Cardiac muscle cell (in vitro differentiated cells and primary cell): ENCODE results near the gene CSF1. TPM values are rescaled to one million over a fixed set of nuclear protein-coding genes. Genes with fewer than 3 reads are reported as not detected.

Source experiments
- DNase-seq, 2 donors: peaks; one replicate each; pipeline versions ENCODE4 v3.0.0 to v3.0.0-alpha.2; 2010 to 2017; ENCODE audit warnings: low read depth in 1 of 2, low spot score in 1 of 2
- H3K27ac ChIP-seq: fragments of 200-600 bp; sonication (generic); 2 replicates; pipeline ENCODE4 v1.5.1; 2016
- H3K27me3 ChIP-seq: fragments of 200-600 bp; sonication (generic); 2 replicates; pipeline ENCODE4 v1.6.0; 2016; ENCODE audit warnings: control low read depth
- H3K36me3 ChIP-seq: fragments of 200-600 bp; sonication (generic); 2 replicates; pipeline ENCODE4 v1.5.1; 2016; ENCODE audit warnings: control low read depth
- H3K4me1 ChIP-seq: fragments of 200-600 bp; sonication (generic); 2 replicates; pipeline ENCODE4 v1.8.1; 2017; ENCODE audit warnings: low read depth, mild to moderate bottlenecking, mixed run types
- H3K4me3 ChIP-seq: fragments of 200-600 bp; sonication (generic); 2 replicates; pipeline ENCODE4 v1.5.1; 2016; ENCODE audit warnings: mild to moderate bottlenecking
- H3K9me3 ChIP-seq: fragments of 200-600 bp; sonication (generic); 2 replicates; pipeline ENCODE4 v1.5.1; 2017; ENCODE audit warnings: low read depth, mild to moderate bottlenecking, control low read depth
- polyA plus RNA-seq: library from polyadenylated mRNA; unstranded; fragments of >200 nt; fragmentation: Nextera tagmentation; extraction: Ambion mirVana; gene quantifications from 2 replicates; pipeline ENCODE4 v1.2.1, GENCODE V29; 2016
- total RNA-seq: library from RNA; depleted of rRNA; stranded (reverse); fragments of >200 nt; gene quantifications from 2 replicates; pipeline ENCODE4 v1.2.3, GENCODE V29; 2016
- TF ChIP-seq, protein P1 (sequence below): IDR thresholded peaks from 2 replicates; pipeline ENCODE4 v1.5.1; 2012; ENCODE audit warnings: low read depth, mild to moderate bottlenecking, low read length

The CSF1 gene
- total and polyA plus RNA-seq, 2 experiments from 2014 or later, result 4.9 to 5.7 TPM

DNA sequence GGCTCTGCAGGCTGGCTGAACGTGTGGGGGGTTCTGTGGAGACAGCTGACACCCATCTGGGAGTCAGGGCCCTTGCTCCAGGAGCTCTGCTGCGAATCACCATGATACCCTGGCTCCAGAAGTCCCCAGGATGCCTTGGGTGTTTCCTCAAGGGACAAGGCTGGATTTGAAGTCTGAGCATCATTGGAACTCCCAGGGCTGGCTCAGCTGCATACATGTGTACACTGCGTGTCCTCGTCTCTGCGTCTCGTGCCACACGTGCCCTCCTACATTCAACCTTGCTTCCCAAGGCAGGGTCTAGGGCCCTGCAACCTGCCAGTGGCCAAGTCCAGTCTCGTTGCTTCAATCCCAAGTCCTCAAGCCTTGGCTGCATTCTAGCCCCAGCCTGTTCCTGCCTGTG is 11.7 kb downstream of the CSF1 start:
- Histone ChIP-seq H3K27ac (no peak overlapping the region), H3K36me3 (peaks cover 5% of the 10 kb centered on the region), H3K4me1 (no peaks in the 10 kb centered on the region), H3K27me3 (no peaks in the 10 kb centered on the region), H3K9me3 (no peaks in the 10 kb centered on the region), H3K4me3 (no peak overlapping the region)
- TF ChIP-seq, protein P1, sequence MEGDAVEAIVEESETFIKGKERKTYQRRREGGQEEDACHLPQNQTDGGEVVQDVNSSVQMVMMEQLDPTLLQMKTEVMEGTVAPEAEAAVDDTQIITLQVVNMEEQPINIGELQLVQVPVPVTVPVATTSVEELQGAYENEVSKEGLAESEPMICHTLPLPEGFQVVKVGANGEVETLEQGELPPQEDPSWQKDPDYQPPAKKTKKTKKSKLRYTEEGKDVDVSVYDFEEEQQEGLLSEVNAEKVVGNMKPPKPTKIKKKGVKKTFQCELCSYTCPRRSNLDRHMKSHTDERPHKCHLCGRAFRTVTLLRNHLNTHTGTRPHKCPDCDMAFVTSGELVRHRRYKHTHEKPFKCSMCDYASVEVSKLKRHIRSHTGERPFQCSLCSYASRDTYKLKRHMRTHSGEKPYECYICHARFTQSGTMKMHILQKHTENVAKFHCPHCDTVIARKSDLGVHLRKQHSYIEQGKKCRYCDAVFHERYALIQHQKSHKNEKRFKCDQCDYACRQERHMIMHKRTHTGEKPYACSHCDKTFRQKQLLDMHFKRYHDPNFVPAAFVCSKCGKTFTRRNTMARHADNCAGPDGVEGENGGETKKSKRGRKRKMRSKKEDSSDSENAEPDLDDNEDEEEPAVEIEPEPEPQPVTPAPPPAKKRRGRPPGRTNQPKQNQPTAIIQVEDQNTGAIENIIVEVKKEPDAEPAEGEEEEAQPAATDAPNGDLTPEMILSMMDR, result no peak
- DNase-seq, result no peak

- Histone ChIP-seq H3K27me3 (no peaks in the 10 kb centered on the region), H3K4me3 (no peak overlapping the region), H3K36me3 (no peaks in the 10 kb centered on the region), H3K27ac (no peak overlapping the region), H3K4me1 (no peaks in the 10 kb centered on the region), H3K9me3 (no peaks in the 10 kb centered on the region)
- TF ChIP-seq, protein P1, result peak; percentile 55
- no peak for DNase-seq
These were observed 12.7 kb downstream of the CSF1 start for GRCh38 chr1:109923131-109923945.

- no peaks in the 10 kb centered on the region for H3K4me1 ChIP-seq
These were observed 13.3 kb downstream of the CSF1 start for GRCh38 chr1:109923946-109924275.

DNA sequence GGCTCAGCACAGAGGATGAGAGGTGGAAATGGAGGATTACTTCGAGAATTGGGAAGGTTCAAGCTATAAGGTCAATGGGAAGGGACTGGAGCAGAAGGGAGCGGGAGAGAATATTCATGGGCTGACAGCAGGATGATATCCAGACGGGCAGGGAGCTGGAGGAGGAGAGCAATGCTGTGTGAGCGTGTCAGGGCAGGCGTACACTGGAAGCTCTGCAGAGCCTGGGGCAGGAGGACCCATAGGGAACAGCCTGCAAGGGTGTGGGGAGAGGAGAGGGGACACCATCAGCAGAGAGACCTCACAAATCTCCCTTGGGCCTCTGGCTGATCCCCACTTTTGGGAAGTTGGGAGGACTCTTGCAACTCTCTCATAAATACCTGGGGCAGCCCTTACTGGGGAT is 13.7 kb downstream of the CSF1 start:
- H3K4me3 ChIP-seq, result no peak overlapping the region
- no peak overlapping the region for H3K27ac ChIP-seq
- H3K36me3 ChIP-seq, result no peaks in the 10 kb centered on the region
- no peaks in the 10 kb centered on the region for H3K27me3 ChIP-seq
- DNase-seq, result no peak
- no peaks in the 10 kb centered on the region for H3K4me1 ChIP-seq
- H3K9me3 ChIP-seq, result no peaks in the 10 kb centered on the region
- TF ChIP-seq, protein P1, result no peak

More at GRCh38 chr1:109923946-109924275, 13.3 kb downstream of the CSF1 start:
- TF ChIP-seq, protein P1, result no peak
- no peak for DNase-seq
- Histone ChIP-seq H3K36me3 (no peaks in the 10 kb centered on the region), H3K9me3 (no peaks in the 10 kb centered on the region), H3K4me3 (no peak overlapping the region), H3K27me3 (no peaks in the 10 kb centered on the region), H3K27ac (no peak overlapping the region)

DNA sequence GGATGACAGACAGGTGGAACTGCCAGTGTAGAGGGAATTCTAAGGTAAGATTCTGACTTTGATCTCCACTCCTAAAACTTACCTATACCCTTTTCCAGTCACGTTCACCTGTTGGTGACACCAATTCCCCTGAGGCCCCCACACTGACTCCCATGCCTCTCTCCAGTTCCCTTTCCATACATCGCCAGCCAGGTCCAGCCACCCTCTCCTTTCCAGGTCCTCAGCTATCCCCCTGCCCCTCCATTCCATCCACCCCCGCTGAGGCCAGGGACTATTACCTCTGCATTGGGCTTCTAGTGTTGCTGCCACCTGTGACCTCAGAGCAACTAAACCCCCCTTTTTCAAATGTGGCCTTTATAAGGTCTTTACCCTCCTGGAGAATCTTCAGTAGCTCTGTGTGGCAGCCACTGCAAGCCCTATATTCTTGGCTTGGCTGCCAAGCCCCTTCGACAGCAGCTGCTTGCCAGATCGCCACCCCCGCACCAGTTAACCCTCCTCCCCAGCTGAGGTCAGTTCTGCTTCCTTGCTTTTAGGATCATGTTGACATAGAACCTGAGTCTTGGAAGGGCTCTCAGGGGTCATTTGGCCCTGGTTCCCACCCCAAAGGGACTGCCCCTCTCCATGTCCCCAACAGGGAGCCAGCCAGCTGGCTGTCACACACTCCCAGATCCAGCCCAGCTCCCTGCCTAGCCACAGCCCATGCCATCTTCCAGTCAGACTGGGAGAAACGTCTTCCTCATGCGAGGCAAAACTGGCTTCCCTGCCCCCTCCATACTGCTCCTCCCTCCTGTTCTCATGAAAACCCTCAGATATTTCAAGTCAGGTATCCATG is 14.7 kb downstream of the CSF1 start:
- Histone ChIP-seq H3K36me3 (no peaks in the 10 kb centered on the region), H3K4me1 (peaks cover 9% of the 10 kb centered on the region), H3K9me3 (no peaks in the 10 kb centered on the region), H3K27ac (no peak overlapping the region), H3K4me3 (no peak overlapping the region), H3K27me3 (no peaks in the 10 kb centered on the region)
- no peak for DNase-seq
- TF ChIP-seq, protein P1, result no peak
